Spleen (tissue), 11 donors: ENCODE measurements around the gene CTTNBP2NL. TPM values are rescaled to one million over a fixed set of nuclear protein-coding genes. Genes with fewer than 3 reads are reported as not detected.
"Not testable (repeated sequence)": the region's sequence is repeated elsewhere in the genome, so short reads cannot be mapped to it uniquely, and the experiment has no call there.

Source experiments
- DNase-seq: peaks from one replicate; pipeline ENCODE4 v3.0.0-alpha.2; 2020
- H3K27ac ChIP-seq, 8 donors: fragments of 200-600 bp; sonication (generic) in 7 of 8; 1 replicate in 4 of 8; 2 replicates in 4 of 8; pipeline versions ENCODE4 v1.5.0 to v1.8.0; 2016 to 2021; ENCODE audit warnings: inconsistent platforms in 4 of 8, mild to moderate bottlenecking in 4 of 8, moderate library complexity in 1 of 8
- H3K27me3 ChIP-seq, 7 donors: fragments of 200-600 bp; sonication (generic) in 6 of 7; replicated peaks in 1 of 7; 1 replicate in 4 of 7; 2 replicates in 3 of 7; pipeline versions ENCODE4 v1.5.0 to v1.8.0; 2016 to 2021; ENCODE audit warnings: inconsistent platforms in 3 of 7, mild to moderate bottlenecking in 1 of 7
- H3K36me3 ChIP-seq, 6 donors: fragments of 200-600 bp; sonication (generic) in 5 of 6; 1 replicate in 4 of 6; 2 replicates in 2 of 6; pipeline versions ENCODE4 v1.5.0 to v1.8.0; 2016 to 2021; ENCODE audit warnings: inconsistent platforms in 2 of 6
- H3K4me1 ChIP-seq, 6 donors: fragments of 200-600 bp; sonication (generic) in 5 of 6; 1 replicate in 3 of 6; 2 replicates in 3 of 6; pipeline versions ENCODE4 v1.5.0 to v1.8.0; 2016 to 2021; ENCODE audit warnings: inconsistent platforms in 3 of 6
- H3K4me3 ChIP-seq, 8 donors: fragments of 200-600 bp; sonication (generic) in 7 of 8; 1 replicate in 4 of 8; 2 replicates in 4 of 8; pipeline versions ENCODE4 v1.5.0 to v1.8.0; 2016 to 2021; ENCODE audit warnings: inconsistent platforms in 4 of 8, mild to moderate bottlenecking in 4 of 8, moderate library complexity in 2 of 8
- H3K9me3 ChIP-seq, 8 donors: fragments of 200-600 bp; sonication (generic) in 7 of 8; 1 replicate in 4 of 8; 2 replicates in 4 of 8; pipeline versions ENCODE4 v1.5.0 to v1.8.0; 2016 to 2021; ENCODE audit warnings: inconsistent platforms in 4 of 8
- CTCF ChIP-seq, 11 experiments: fragments of 200-600 bp in 7 of 11; fragments of 450-650 bp in 4 of 11; sonication (generic) in 4 of 11; IDR thresholded peaks in 8 of 11; conservative IDR thresholded peaks in 3 of 11; 1 replicate in 7 of 11; 2 replicates in 4 of 11; pipeline versions ENCODE4 v1.4.0 to v1.8.0; 2016 to 2021; ENCODE audit warnings: antibody characterized with exemption in 11 of 11, inconsistent platforms in 4 of 11, mild to moderate bottlenecking in 1 of 11
- POLR2A ChIP-seq, 3 donors: fragments of 450-650 bp; IDR thresholded peaks; one replicate each; pipeline ENCODE4 v1.5.1; 2017; ENCODE audit warnings: antibody characterized with exemption in 3 of 3, mild to moderate bottlenecking in 1 of 3
- POLR2AphosphoS5 ChIP-seq, 3 donors: sonication (generic); formaldehyde crosslinking; IDR thresholded peaks; one replicate each; pipeline ENCODE4 v1.5.1; 2017; ENCODE audit warnings: antibody characterized with exemption in 3 of 3
- WGBS, 5 donors: extraction: QIAGEN DNeasy Blood & Tissue Kit in 3 of 5; methylation state at CpG; one replicate each; pipeline versions ENCODE4 v1.1.5 to v1.1.7; 2013 to 2018; 5-methylcytosine and 5-hydroxymethylcytosine counted together
- intact Hi-C: fragments of 100-400 bp; cut with DNase I; formaldehyde crosslinking; loops from one replicate; pipeline ENCODE4 v1.15.0; 2023; ENCODE audit warnings: low total_unique reads
- polyA plus RNA-seq, 3 donors: library from polyadenylated mRNA; stranded (reverse); fragments of 200-250 nt; gene quantifications; one replicate each; pipeline ENCODE4 v1.2.1, GENCODE V29; 2013
- total RNA-seq, 7 donors: library from RNA; depleted of rRNA in 3 of 7; stranded (reverse); fragments of >200 nt in 3 of 7; fragmentation: NEBNext Ultra II Directional in 4 of 7; extraction: Animal tissue kit (Norgen Biotek cat#: 25700) in 4 of 7; gene quantifications; one replicate each; pipeline versions ENCODE4 v1.1.0 to v1.2.1, GENCODE V29; 2016 to 2021
- donor health status: healthy with polysubstance abuse.
- donor health status: DM: no; HTN: no; CAD: no; lungs with moderate emphysema.
- donor health status: DM: no; HTN: no; CAD: no.
- donor health status: Bipolar disorder and iron deficiency.
- donor health status: healthy.
- donor health status: DM: no; HTN: no; CAD: no.
- donor health status: DM: yes; HTN: yes; CAD: no.

The CTTNBP2NL gene
- total and polyA plus RNA-seq, 10 donors = 1.9 to 48.1 (median 24.0) TPM

- intact Hi-C loops = no loop called here
- no peaks in the 10 kb centered on the region for H3K36me3 ChIP-seq
- 53 to 85% (median 58%) methylated on average over 1 to 3 of the region's 3 CpGs for WGBS, 5 donors
- peaks cover 0 to 2% (median 0%) of the 10 kb centered on the region in 8 donors for H3K9me3 ChIP-seq
- no peak overlapping the region for H3K4me3 ChIP-seq
- peaks cover 0 to 25% (median 0%) of the 10 kb centered on the region in 7 donors for H3K27me3 ChIP-seq
- TF ChIP-seq POLR2A (IDR thresholded peaks at IDR 0.05) (no peak), CTCF (IDR thresholded peaks at IDR 0.05 in 8 of 11, conservative IDR thresholded peaks at IDR 0.05 in 3 of 11) (no peak), POLR2AphosphoS5 (IDR thresholded peaks at IDR 0.05) (no peak)
- no peak overlapping the region for H3K27ac ChIP-seq
- peaks cover 5 to 16% (median 10%) of the 10 kb centered on the region in 6 donors for H3K4me1 ChIP-seq
- no peak for DNase-seq
These were observed 75.0 kb downstream of the CTTNBP2NL start for GRCh38 chr1:112470966-112471365.

- Histone ChIP-seq H3K27ac (no peak overlapping the region), H3K36me3 (no peaks in the 10 kb centered on the region), H3K9me3 (peaks cover 0 to 14% (median 9%) of the 10 kb centered on the region in 8 donors), H3K4me1 (peaks cover 0 to 5% (median under 1%) of the 10 kb centered on the region in 6 donors), H3K27me3 (peaks cover 0 to 25% (median 0%) of the 10 kb centered on the region in 7 donors), H3K4me3 (no peak overlapping the region)
- 76 to 85% (median 84%) methylated on average over 1 of the region's 1 CpG for WGBS, 5 donors
- intact Hi-C loops = no loop called here
- no peak for DNase-seq
- TF ChIP-seq CTCF (IDR thresholded peaks at IDR 0.05 in 8 of 11, conservative IDR thresholded peaks at IDR 0.05 in 3 of 11) = no peak
- TF ChIP-seq POLR2A (IDR thresholded peaks at IDR 0.05) = no peak
- TF ChIP-seq POLR2AphosphoS5 (IDR thresholded peaks at IDR 0.05) = no peak
These were observed 76.1 kb downstream of the CTTNBP2NL start for GRCh38 chr1:112472142-112472541.

- Histone ChIP-seq H3K36me3 (no peaks in the 10 kb centered on the region), H3K4me1 (no peaks in the 10 kb centered on the region), H3K9me3 (peaks cover 3 to 54% (median 38%) of the 10 kb centered on the region in 8 donors), H3K4me3 (no peak overlapping the region), H3K27me3 (no peaks in the 10 kb centered on the region), H3K27ac (no peak overlapping the region)
- no peak for DNase-seq
- TF ChIP-seq CTCF (IDR thresholded peaks at IDR 0.05 in 8 of 11, conservative IDR thresholded peaks at IDR 0.05 in 3 of 11) (no peak), POLR2AphosphoS5 (IDR thresholded peaks at IDR 0.05) (no peak), POLR2A (IDR thresholded peaks at IDR 0.05) (no peak)
- intact Hi-C loops = no loop called here
These were observed 81.5 kb downstream of the CTTNBP2NL start for GRCh38 chr1:112477550-112477949.

GRCh38 chr1:112478314-112478713, 82.3 kb downstream of the CTTNBP2NL start:
- no peaks in the 10 kb centered on the region for H3K4me1 ChIP-seq
- intact Hi-C loops = no loop called here
- WGBS, 5 donors = 89 to 96% (median 93%) methylated on average over 1 of the region's 1 CpG

GRCh38 chr1:112486063-112486462, 90.0 kb downstream of the CTTNBP2NL start:
- H3K9me3 ChIP-seq, DNase-seq, H3K36me3 ChIP-seq, H3K27ac ChIP-seq, intact Hi-C loops, H3K27me3 ChIP-seq, H3K4me1 ChIP-seq, H3K4me3 ChIP-seq: not testable (repeated sequence)
- WGBS, 5 donors = 88 to 100% (median 95%) methylated on average over 1 of the region's 1 CpG

More at GRCh38 chr1:112478314-112478713, 82.3 kb downstream of the CTTNBP2NL start:
- H3K9me3 ChIP-seq = peaks cover 3 to 54% (median 38%) of the 10 kb centered on the region in 8 donors
- TF ChIP-seq POLR2A (IDR thresholded peaks at IDR 0.05) = no peak
- TF ChIP-seq POLR2AphosphoS5 (IDR thresholded peaks at IDR 0.05) = no peak
- no peak for TF ChIP-seq CTCF (IDR thresholded peaks at IDR 0.05 in 8 of 11, conservative IDR thresholded peaks at IDR 0.05 in 3 of 11)
- H3K27ac ChIP-seq = no peak overlapping the region
- H3K4me3 ChIP-seq = no peak overlapping the region
- DNase-seq = no peak
- no peaks in the 10 kb centered on the region for H3K27me3 ChIP-seq
- no peaks in the 10 kb centered on the region for H3K36me3 ChIP-seq

- H3K27me3 ChIP-seq, H3K27ac ChIP-seq, DNase-seq, H3K9me3 ChIP-seq, intact Hi-C loops, H3K4me1 ChIP-seq, H3K36me3 ChIP-seq, H3K4me3 ChIP-seq: not testable (repeated sequence)
- WGBS, 5 donors = 79 to 92% (median 87%) methylated on average over 6 of the region's 6 CpGs
These were observed 91.7 kb downstream of the CTTNBP2NL start for GRCh38 chr1:112487686-112488085.
